Measurements from ENCODE around the gene IFIH1.

IFIH1 gene

GRCh38 chr2:162308747-162309503, 9.6 kb downstream of the IFIH1 start:
- no peak for DNase-seq (ENCODE audit: low read depth in 2 of 2)

GRCh38 chr2:162305901-162306300, 12.6 kb downstream of the IFIH1 start:
- no peak for DNase-seq (ENCODE audit: low read depth in 2 of 2)

- DNase-seq (ENCODE audit: low read depth in 2 of 2) = no peak
These were observed 16.6 kb downstream of the IFIH1 start for GRCh38 chr2:162301877-162302276.

GRCh38 chr2:162301151-162301804, 17.2 kb downstream of the IFIH1 start:
- peak in 1 of 2 donors; percentile 22 for DNase-seq (ENCODE audit: low read depth in 2 of 2)

- DNase-seq (ENCODE audit: low read depth in 2 of 2) = no peak
These were observed 18.2 kb downstream of the IFIH1 start for GRCh38 chr2:162300266-162300665.

GRCh38 chr2:162298669-162299335, 19.7 kb downstream of the IFIH1 start:
- no peak for DNase-seq (ENCODE audit: low read depth in 2 of 2)

- DNase-seq (ENCODE audit: low read depth in 2 of 2) = peak in 1 of 2 donors; percentile 57
These were observed 20.4 kb downstream of the IFIH1 start for GRCh38 chr2:162297925-162298552.

GRCh38 chr2:162295009-162295408, 23.5 kb downstream of the IFIH1 start:
- DNase-seq (ENCODE audit: low read depth in 2 of 2) = no peak

- no peak for DNase-seq (ENCODE audit: low read depth in 2 of 2)
These were observed 25.2 kb downstream of the IFIH1 start for GRCh38 chr2:162293122-162293786.

GRCh38 chr2:162291748-162292147, 26.7 kb downstream of the IFIH1 start:
- no peak for DNase-seq (ENCODE audit: low read depth in 2 of 2)

- no peak for DNase-seq (ENCODE audit: low read depth in 2 of 2)
These were observed 35.6 kb downstream of the IFIH1 start for GRCh38 chr2:162282765-162283425.

GRCh38 chr2:162280654-162281053, 37.8 kb downstream of the IFIH1 start:
- no peak for DNase-seq (ENCODE audit: low read depth in 2 of 2)

GRCh38 chr2:162277381-162277780, 41.1 kb downstream of the IFIH1 start:
- no peak for DNase-seq (ENCODE audit: low read depth in 2 of 2)

GRCh38 chr2:162267996-162268395, 50.5 kb downstream of the IFIH1 start:
- DNase-seq (ENCODE audit: low read depth in 2 of 2) = no peak

- DNase-seq (ENCODE audit: low read depth in 2 of 2) = no peak
These were observed 51.0 kb downstream of the IFIH1 start for GRCh38 chr2:162267496-162267895.

GRCh38 chr2:162266460-162266760, 52.1 kb downstream of the IFIH1 start:
- DNase-seq (ENCODE audit: low read depth in 2 of 2) = no peak

- no peak for DNase-seq (ENCODE audit: low read depth in 2 of 2)
These were observed 52.6 kb downstream of the IFIH1 start for GRCh38 chr2:162265666-162266459.

- DNase-seq (ENCODE audit: low read depth in 2 of 2) = no peak
These were observed 57.2 kb downstream of the IFIH1 start for GRCh38 chr2:162261032-162261945.

- DNase-seq (ENCODE audit: low read depth in 2 of 2) = no peak
These were observed 59.8 kb downstream of the IFIH1 start for GRCh38 chr2:162258686-162259085.

- DNase-seq (ENCODE audit: low read depth in 2 of 2) = no peak
These were observed 60.3 kb downstream of the IFIH1 start for GRCh38 chr2:162258169-162258568.
